Tibial nerve (tissue), 4 donors: ENCODE results near the gene C18orf32.
"Not testable (repeated sequence)": the region's sequence is repeated elsewhere in the genome, so short reads cannot be mapped to it uniquely, and the experiment has no call there.

ENCODE experiments used
- EP300 ChIP-seq, 2 donors: sonication (generic); formaldehyde crosslinking; IDR thresholded peaks; one replicate each; pipeline ENCODE4 v1.6.1; 2017; ENCODE audit warnings: antibody characterized with exemption in 2 of 2, mild to moderate bottlenecking in 1 of 2
- POLR2A ChIP-seq, 2 donors: fragments of 450-650 bp; IDR thresholded peaks; one replicate each; pipeline ENCODE4 v1.6.1; 2017; ENCODE audit warnings: antibody characterized with exemption in 2 of 2, mild to moderate bottlenecking in 2 of 2, moderate library complexity in 2 of 2
- TF ChIP-seq, protein P1 (sequence below), 5 experiments: fragments of 200-600 bp in 3 of 5; fragments of 450-650 bp in 2 of 5; sonication (generic) in 3 of 5; IDR thresholded peaks; one replicate each; pipeline ENCODE4 v1.5.1; 2016 to 2019; ENCODE audit warnings: antibody characterized with exemption in 5 of 5, mild to moderate bottlenecking in 3 of 5, moderate library complexity in 2 of 5

DNA sequence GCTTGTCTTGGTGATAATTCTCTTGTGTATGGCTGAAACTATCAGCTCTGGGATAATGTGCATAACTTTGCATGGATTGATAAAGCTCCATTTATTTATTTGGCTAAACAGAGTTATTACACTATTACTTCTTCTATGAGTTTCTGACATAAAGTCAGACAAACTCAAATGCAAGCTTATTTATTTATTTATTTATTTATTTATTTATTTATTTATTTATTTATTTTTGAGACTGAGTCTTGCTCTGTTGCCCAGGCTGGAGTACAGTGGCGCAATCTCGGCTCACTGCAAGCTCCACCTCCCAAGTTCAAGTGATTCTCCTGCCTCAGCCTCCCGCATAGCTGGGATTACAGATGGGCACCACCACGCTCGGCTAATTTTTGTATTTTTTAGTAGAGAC lies 28.0 kb upstream of the C18orf32 start:
- TF ChIP-seq, protein P1, sequence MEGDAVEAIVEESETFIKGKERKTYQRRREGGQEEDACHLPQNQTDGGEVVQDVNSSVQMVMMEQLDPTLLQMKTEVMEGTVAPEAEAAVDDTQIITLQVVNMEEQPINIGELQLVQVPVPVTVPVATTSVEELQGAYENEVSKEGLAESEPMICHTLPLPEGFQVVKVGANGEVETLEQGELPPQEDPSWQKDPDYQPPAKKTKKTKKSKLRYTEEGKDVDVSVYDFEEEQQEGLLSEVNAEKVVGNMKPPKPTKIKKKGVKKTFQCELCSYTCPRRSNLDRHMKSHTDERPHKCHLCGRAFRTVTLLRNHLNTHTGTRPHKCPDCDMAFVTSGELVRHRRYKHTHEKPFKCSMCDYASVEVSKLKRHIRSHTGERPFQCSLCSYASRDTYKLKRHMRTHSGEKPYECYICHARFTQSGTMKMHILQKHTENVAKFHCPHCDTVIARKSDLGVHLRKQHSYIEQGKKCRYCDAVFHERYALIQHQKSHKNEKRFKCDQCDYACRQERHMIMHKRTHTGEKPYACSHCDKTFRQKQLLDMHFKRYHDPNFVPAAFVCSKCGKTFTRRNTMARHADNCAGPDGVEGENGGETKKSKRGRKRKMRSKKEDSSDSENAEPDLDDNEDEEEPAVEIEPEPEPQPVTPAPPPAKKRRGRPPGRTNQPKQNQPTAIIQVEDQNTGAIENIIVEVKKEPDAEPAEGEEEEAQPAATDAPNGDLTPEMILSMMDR (IDR thresholded peaks at IDR 0.05) = not testable (repeated sequence)
- TF ChIP-seq POLR2A, EP300 (IDR thresholded peaks at IDR 0.05): not testable (repeated sequence)
